Measurements from ENCODE around the gene INAFM1.

Gene INAFM1

GRCh38 chr19:47274071-47274890, at the start of gene INAFM1:
Gene INAFM1, plus strand, starts transcription at chr19:47274885. Its CDS starts 35 bp downstream, at chr19:47274920.
- no peak for TF ChIP-seq JUND (IDR thresholded peaks at IDR 0.05; ENCODE audit: low read depth)
- in situ Hi-C loops (cut with HindIII; ENCODE audit: low pct_unique_long_range_greater_than_20kb, low sequenced_read_pairs), result no loop called here
- peak; percentile 86 to 95 for DNase-seq (ENCODE audit: low read depth in 1 of 2, low spot score in 1 of 2)

GRCh38 chr19:47225746-47226425, 48.8 kb upstream of the INAFM1 start:
- peak; percentile 85 to 88 for DNase-seq (ENCODE audit: low read depth in 1 of 2, low spot score in 1 of 2)
- in situ Hi-C loops (cut with HindIII; ENCODE audit: low pct_unique_long_range_greater_than_20kb, low sequenced_read_pairs), result no loop called here

GRCh38 chr19:47226426-47227351, 48.0 kb upstream of the INAFM1 start:
- peak in 1 of 2 experiments; percentile 84 for DNase-seq (ENCODE audit: low read depth in 1 of 2, low spot score in 1 of 2)
- TF ChIP-seq JUND (IDR thresholded peaks at IDR 0.05; ENCODE audit: low read depth), result no peak
- in situ Hi-C loops (cut with HindIII; ENCODE audit: low pct_unique_long_range_greater_than_20kb, low sequenced_read_pairs), result no loop called here

More at GRCh38 chr19:47225746-47226425, 48.8 kb upstream of the INAFM1 start:
- TF ChIP-seq JUND (IDR thresholded peaks at IDR 0.05; ENCODE audit: low read depth), result no peak

GRCh38 chr19:47227352-47228167, 47.1 kb upstream of the INAFM1 start:
- in situ Hi-C loops (cut with HindIII; ENCODE audit: low pct_unique_long_range_greater_than_20kb, low sequenced_read_pairs), result no loop called here
- peak in 1 of 2 experiments; percentile 88 for DNase-seq (ENCODE audit: low read depth in 1 of 2, low spot score in 1 of 2)

GRCh38 chr19:47228168-47228936, 46.3 kb upstream of the INAFM1 start:
- in situ Hi-C loops (cut with HindIII; ENCODE audit: low pct_unique_long_range_greater_than_20kb, low sequenced_read_pairs), result no loop called here
- no peak for TF ChIP-seq JUND (IDR thresholded peaks at IDR 0.05; ENCODE audit: low read depth)
- no peak for DNase-seq (ENCODE audit: low read depth in 1 of 2, low spot score in 1 of 2)

More at GRCh38 chr19:47227352-47228167, 47.1 kb upstream of the INAFM1 start:
- TF ChIP-seq JUND (IDR thresholded peaks at IDR 0.05; ENCODE audit: low read depth), result no peak

- in situ Hi-C loops (cut with HindIII; ENCODE audit: low pct_unique_long_range_greater_than_20kb, low sequenced_read_pairs), result no loop called here
- DNase-seq (ENCODE audit: low read depth in 1 of 2, low spot score in 1 of 2), result no peak
- no peak for TF ChIP-seq JUND (IDR thresholded peaks at IDR 0.05; ENCODE audit: low read depth)
Measured at GRCh38 chr19:47228937-47229675, 45.6 kb upstream of the INAFM1 start.

- in situ Hi-C loops (cut with HindIII; ENCODE audit: low pct_unique_long_range_greater_than_20kb, low sequenced_read_pairs), result no loop called here
- no peak for DNase-seq (ENCODE audit: low read depth in 1 of 2, low spot score in 1 of 2)
- TF ChIP-seq JUND (IDR thresholded peaks at IDR 0.05; ENCODE audit: low read depth), result no peak
Measured at GRCh38 chr19:47229676-47230053, 45.0 kb upstream of the INAFM1 start.

- TF ChIP-seq JUND (IDR thresholded peaks at IDR 0.05; ENCODE audit: low read depth), result no peak
- in situ Hi-C loops (cut with HindIII; ENCODE audit: low pct_unique_long_range_greater_than_20kb, low sequenced_read_pairs), result no loop called here
- DNase-seq (ENCODE audit: low read depth in 1 of 2, low spot score in 1 of 2), result peak in 1 of 2 experiments; percentile 52
Measured at GRCh38 chr19:47230054-47230920, 44.4 kb upstream of the INAFM1 start.

- TF ChIP-seq JUND (IDR thresholded peaks at IDR 0.05; ENCODE audit: low read depth), result no peak
- in situ Hi-C loops (cut with HindIII; ENCODE audit: low pct_unique_long_range_greater_than_20kb, low sequenced_read_pairs), result no loop called here
- DNase-seq (ENCODE audit: low read depth in 1 of 2, low spot score in 1 of 2), result no peak
Measured at GRCh38 chr19:47230921-47231214, 43.8 kb upstream of the INAFM1 start, which contains the start of gene BBC3. Gene BBC3, minus strand, starts transcription at chr19:47231199. Its CDS starts 2,768 bp downstream, at chr19:47228431.
